PFSK-1 (cell line): Measurements from ENCODE around the gene ISM2.

ENCODE experiments used
- FOXP2 ChIP-seq: optimal IDR thresholded peaks from 2 replicates; pipeline ENCODE3; 2011; ENCODE audit warnings: borderline replicate concordance, control low read depth, inconsistent platforms; ENCODE audit not compliant: insufficient read depth; ENCODE audit errors: extremely low read length, extremely low read depth
- POLR2AphosphoS5 ChIP-seq: IDR thresholded peaks from 2 replicates; pipeline ENCODE4 v1.6.1; 2012; ENCODE audit warnings: low read depth, mild to moderate bottlenecking, control low read depth, low read length, moderate library complexity

DNA sequence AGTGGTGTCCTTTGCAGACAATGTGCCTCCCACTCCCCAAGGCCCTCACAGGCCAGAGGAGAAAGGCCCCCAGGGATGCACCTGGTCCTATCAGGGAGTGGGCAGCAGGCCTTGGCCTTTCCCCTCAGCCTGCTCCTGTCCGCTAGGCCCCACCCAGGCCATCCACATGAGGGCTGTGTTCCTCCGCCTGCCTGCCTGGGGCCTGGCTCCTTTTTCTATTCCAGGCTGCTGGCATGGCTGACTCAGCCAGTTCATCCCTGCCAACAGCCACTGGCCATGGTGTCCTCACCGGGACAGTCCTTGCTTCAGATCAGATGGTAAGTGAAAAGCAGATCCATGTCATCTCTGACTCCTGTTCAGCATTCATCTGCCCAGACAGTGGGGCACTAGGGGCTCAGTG is 13.4 kb downstream of the ISM2 start:
- TF ChIP-seq POLR2AphosphoS5 (no peak), FOXP2 (no peak)
